A549 (cell line): ENCODE results near the gene NFU1. TPM values are rescaled to one million over a fixed set of nuclear protein-coding genes. Genes with fewer than 3 reads are reported as not detected.

Source experiments
- ATAC-seq, 2 experiments: fragments of 200-7000 bp in 1 of 2; fragments of >200 bp in 1 of 2; cut with Nextera tagmentation in 1 of 2; cut with Tn5 transposase in 1 of 2; 3 replicates each; pipeline versions ENCODE4 v1.8.0 to v1.9.1; 2018 to 2020; ENCODE audit warnings: mild to moderate bottlenecking in 1 of 2, moderate library complexity in 1 of 2
- CTCF ChIA-PET: fragments of 300-600 bp; sonication (Branson Sonifier 250); formaldehyde crosslinking; extraction: SDS; loops from one replicate; lab custom pipeline; 2021; ENCODE audit warnings: antibody characterized with exemption, inconsistent platforms; lab: Yijun Ruan, JAX
- POLR2A ChIA-PET: fragments of 350-600 bp; formaldehyde crosslinking; extraction: SDS; loops from one replicate; lab custom pipeline; 2021; ENCODE audit warnings: antibody characterized with exemption, inconsistent platforms; lab: Yijun Ruan, JAX
- DNase-seq, 2 experiments: peaks; one replicate each; pipeline versions ENCODE4 v3.0.0 to v3.0.0-alpha.2; 2011 to 2016; ENCODE audit warnings: low read depth in 1 of 2, low spot score in 1 of 2
- FAIRE-seq: peaks from 2 replicates; lab custom pipeline; 2011; peaks lifted over from hg19 to GRCh38; lab: Jason Lieb, UNC
- H3K27ac ChIP-seq, 2 experiments: fragments of >200 bp; sonication (Bioruptor Twin); formaldehyde crosslinking; 3 replicates each; pipeline ENCODE4 v1.5.1; 2016 to 2017
- H3K4me1 ChIP-seq: fragments of >200 bp; sonication (Bioruptor Twin); formaldehyde crosslinking; 3 replicates; pipeline ENCODE4 v1.6.1; 2016
- H3K4me2 ChIP-seq: fragments of >200 bp; sonication (Bioruptor Twin); formaldehyde crosslinking; 3 replicates; pipeline ENCODE4 v1.6.1; 2016
- H3K4me3 ChIP-seq: fragments of >200 bp; sonication (Bioruptor Twin); formaldehyde crosslinking; 3 replicates; pipeline ENCODE4 v1.5.1; 2016
- H3K9me3 ChIP-seq: fragments of >200 bp; sonication (Bioruptor Twin); formaldehyde crosslinking; 3 replicates; pipeline ENCODE4 v1.6.1; 2016
- CEBPB ChIP-seq, 2 experiments: fragments of >200 bp in 1 of 2; sonication (Bioruptor Twin) in 1 of 2; formaldehyde crosslinking in 1 of 2; IDR thresholded peaks; 2 replicates each; pipeline ENCODE4 v1.6.1; 2012 to 2016
- CHD2 ChIP-seq: fragments of 150-350 bp; IDR thresholded peaks from 2 replicates; pipeline ENCODE4 v1.6.1; 2014; ENCODE audit warnings: low read length; ENCODE audit not compliant: partially characterized antibody
- CTCF ChIP-seq: fragments of >200 bp; sonication (Bioruptor Twin); formaldehyde crosslinking; IDR thresholded peaks from 3 replicates; pipeline ENCODE4 v1.5.1; 2016
- E2F6 ChIP-seq: IDR thresholded peaks from 2 replicates; pipeline ENCODE4 v1.6.1; 2012; ENCODE audit warnings: low read depth, borderline replicate concordance
- EHMT2 ChIP-seq: fragments of 200-600 bp; sonication (generic); IDR thresholded peaks from 2 replicates; pipeline ENCODE4 v1.6.1; 2016; ENCODE audit warnings: antibody characterized with exemption, low read depth, mild to moderate bottlenecking, moderate library complexity
- ELK1 ChIP-seq: fragments of 150-350 bp; IDR thresholded peaks from 2 replicates; pipeline ENCODE4 v1.6.1; 2014; ENCODE audit warnings: low read depth, mild to moderate bottlenecking, low read length
- FOSL2 ChIP-seq, 2 experiments: fragments of 450-650 bp in 1 of 2; fragments of >200 bp in 1 of 2; sonication (Bioruptor Twin) in 1 of 2; formaldehyde crosslinking; IDR thresholded peaks; 2 replicates each; pipeline versions ENCODE4 v1.5.0 to v1.6.1; 2016 to 2020; ENCODE audit warnings: mild to moderate bottlenecking in 1 of 2, moderate library complexity in 1 of 2
- HOXB13 ChIP-seq: fragments of 250-450 bp; sonication (Bioruptor Pico); IDR thresholded peaks from 2 replicates; pipeline ENCODE4 v1.5.0; 2020; ENCODE audit warnings: low read depth, mild to moderate bottlenecking, moderate library complexity
- JUN ChIP-seq, 2 experiments: fragments of >200 bp; sonication (Bioruptor Twin); formaldehyde crosslinking; IDR thresholded peaks; 2 replicates in 1 of 2; 3 replicates in 1 of 2; pipeline ENCODE4 v1.6.1; 2016 to 2017
- JUNB ChIP-seq: fragments of >200 bp; sonication (Bioruptor Twin); formaldehyde crosslinking; IDR thresholded peaks from 2 replicates; pipeline ENCODE4 v1.6.1; 2016
- KDM5A ChIP-seq: fragments of 200-600 bp; sonication (generic); IDR thresholded peaks from 2 replicates; pipeline ENCODE4 v1.6.1; 2016; ENCODE audit warnings: antibody characterized with exemption, mild to moderate bottlenecking
- MAZ ChIP-seq: fragments of 150-350 bp; IDR thresholded peaks from 2 replicates; pipeline ENCODE4 v1.6.1; 2014; ENCODE audit warnings: antibody characterized with exemption, low read depth, low read length, borderline replicate concordance
- POLR2A ChIP-seq: IDR thresholded peaks from 2 replicates; pipeline ENCODE4 v1.6.1; 2012; ENCODE audit warnings: mild to moderate bottlenecking, low read length
- TFCP2L1 ChIP-seq: fragments of 250-450 bp; sonication (Bioruptor Pico); IDR thresholded peaks from 2 replicates; pipeline ENCODE4 v1.5.0; 2021; ENCODE audit warnings: mild to moderate bottlenecking
- TP53 ChIP-seq: fragments of 250-450 bp; sonication (Bioruptor Pico); IDR thresholded peaks from 2 replicates; pipeline ENCODE4 v1.5.0; 2021; ENCODE audit warnings: mild to moderate bottlenecking, moderate library complexity
- ZNF302 ChIP-seq: fragments of 250-450 bp; sonication (Bioruptor Pico); IDR thresholded peaks from 2 replicates; pipeline ENCODE4 v1.9.0; 2021; ENCODE audit warnings: inconsistent platforms, mild to moderate bottlenecking, moderate library complexity
- ZSCAN20 ChIP-seq: fragments of 250-450 bp; sonication (Bioruptor Pico); IDR thresholded peaks from 2 replicates; pipeline ENCODE4 v1.8.0; 2022; ENCODE audit warnings: mild to moderate bottlenecking, moderate library complexity
- WGBS: methylation state at CpG from one replicate; pipeline ENCODE4 v1.1.6; 2017; ENCODE audit errors: missing lambda C conversion rate; 5-methylcytosine and 5-hydroxymethylcytosine counted together
- polyA plus RNA-seq, 4 experiments: library from polyadenylated mRNA; depleted of rRNA in 3 of 4; stranded (reverse); fragments of >200 nt; fragmentation: RNase III in 1 of 4; extraction: RNeasy Plus Mini Kit Qiagen cat#74134 plus additional on column Dnase treatment in 1 of 4; gene quantifications; 2 replicates in 3 of 4; 3 replicates in 1 of 4; pipeline ENCODE4 v1.2.3, GENCODE V29; 2011 to 2017

NFU1 gene
- polyA plus RNA-seq, 2 of the 4 experiments (the other 2 are of a cell fraction) = 61.4 to 99.2 TPM

DNA sequence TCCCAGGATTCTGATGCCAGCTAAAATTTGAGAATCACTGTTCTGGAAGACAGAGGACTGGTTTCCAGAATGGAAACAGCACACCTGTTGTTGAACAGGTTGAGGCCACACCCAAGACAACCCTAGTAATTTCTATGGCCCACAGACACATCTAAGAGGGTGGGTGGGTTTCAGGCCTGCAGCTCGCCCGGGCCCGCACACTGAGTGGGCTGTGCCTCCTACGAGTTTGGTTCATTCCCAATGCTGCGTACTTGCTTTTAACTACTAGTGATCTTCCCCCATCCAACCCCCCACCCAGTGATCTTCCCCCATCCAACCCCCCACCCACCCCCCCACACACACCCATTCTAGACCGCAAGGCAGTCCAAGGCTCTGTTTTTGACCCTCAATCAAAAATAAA lies 1.3 kb upstream of the NFU1 start (continued):
- TF ChIP-seq ZNF302 (CRISPR knock-in tag) (no peak), ELK1 (no peak), FOSL2 (IDR thresholded peaks at IDR 0.05) (no peak), FOSL2 (CRISPR knock-in tag; IDR thresholded peaks at IDR 0.05) (no peak), CHD2 (no peak), JUN (IDR thresholded peaks at IDR 0.05) (no peak), TP53 (CRISPR knock-in tag) (no peak), MAZ (no peak)

- DNase-seq = no peak
- H3K4me3 ChIP-seq = peak overlapping the region; percentile 56
- no peak for TF ChIP-seq TFCP2L1 (CRISPR knock-in tag)
- TF ChIP-seq FOSL2 (IDR thresholded peaks at IDR 0.05) = no peak
- no peak for TF ChIP-seq FOSL2 (CRISPR knock-in tag; IDR thresholded peaks at IDR 0.05)
- no peak for TF ChIP-seq KDM5A
- TF ChIP-seq EHMT2 = no peak
- TF ChIP-seq, all 56 proteins: peak for 0
- ChIA-PET CTCF (interaction anchor here (0.6 to 2.3 kb wide), 19 partner anchors 8 to 279 kb away, joined by 3 to 9 read pairs (median 3); no protein-coding TSS in a partner anchor), POLR2A (interaction anchor here (0.5 to 1.7 kb wide), 10 partner anchors 13 to 477 kb away, joined by 3 to 13 read pairs (median 4); partner anchors contain the start of genes AAK1 and MXD1)
- Histone ChIP-seq H3K9me3 (no peaks in the 10 kb centered on the region), H3K4me1 (peaks cover 17% of the 10 kb centered on the region), H3K27ac (peak overlapping the region; percentile 83 to 95), H3K4me2 (peak overlapping the region; percentile 74)
- ATAC-seq (peak; percentile 42 to 55; a peak in 5 of 6 replicates), FAIRE-seq (no peak)
- 57% methylated on average over 7 of the region's 7 CpGs for WGBS
Observed at GRCh38 chr2:69437751-69438154, 518 bp upstream of the NFU1 start.

GRCh38 chr2:69436596-69436937 lies 668 bp downstream of the NFU1 start:
- peak overlapping the region; percentile 56 for H3K4me3 ChIP-seq
- TF ChIP-seq E2F6 = no peak
- TF ChIP-seq HOXB13 (CRISPR knock-in tag) = no peak
- TF ChIP-seq ELK1 = no peak
- TF ChIP-seq CEBPB (IDR thresholded peaks at IDR 0.05) = no peak
- no peak for TF ChIP-seq ZSCAN20 (CRISPR knock-in tag)
- TF ChIP-seq JUNB = no peak
- no peak; the same call in 2 of the 3 replicates for TF ChIP-seq CTCF
- no peak for TF ChIP-seq POLR2A
- H3K4me2 ChIP-seq = peak overlapping the region; percentile 74
- no peak for DNase-seq
- H3K9me3 ChIP-seq = no peaks in the 10 kb centered on the region
- CTCF ChIA-PET = interaction anchor here (0.9 to 2.3 kb wide), 18 partner anchors 8 to 280 kb away, joined by 3 to 11 read pairs (median 4); no protein-coding TSS in a partner anchor
- 7% methylated on average over 5 of the region's 5 CpGs for WGBS
- H3K27ac ChIP-seq = peak overlapping the region; percentile 83 to 95
- no peak for FAIRE-seq
- POLR2A ChIA-PET = interaction anchor here (0.7 to 1.7 kb wide), 4 partner anchors 46 to 207 kb away, joined by 4 to 10 read pairs (median 6); partner anchors contain the start of genes AAK1 and GFPT1
- ATAC-seq = peak; percentile 9 to 13; a peak in 4 of 6 replicates
- H3K4me1 ChIP-seq = peaks cover 17% of the 10 kb centered on the region
